Lung (tissue), 12 donors: ENCODE measurements around the gene C4orf50. TPM values are rescaled to one million over a fixed set of nuclear protein-coding genes. Genes with fewer than 3 reads are reported as not detected.

Experiments used
- ATAC-seq: fragments of 200-7000 bp; cut with Tn5 transposase; one replicate; pipeline ENCODE4 v1.9.1; 2020; ENCODE audit warnings: moderate number of reproducible peaks; ENCODE audit not compliant: insufficient read depth, low FRiP score
- DNase-seq, 3 donors: peaks; one replicate each; pipeline ENCODE4 v3.0.0-alpha.2; 2013 to 2017
- H3K27ac ChIP-seq, 2 donors: one replicate each; pipeline ENCODE4 v1.5.1; 2013; ENCODE audit warnings: mild to moderate bottlenecking in 2 of 2, moderate library complexity in 2 of 2, control low read depth in 1 of 2, inconsistent platforms in 1 of 2, low read depth in 1 of 2, low read length in 1 of 2
- H3K27me3 ChIP-seq, 3 donors: one replicate each; pipeline ENCODE4 v1.5.1; 2013; ENCODE audit warnings: low read length in 2 of 3; ENCODE audit not compliant: control insufficient read depth in 3 of 3, insufficient read depth in 3 of 3
- H3K36me3 ChIP-seq, 4 donors: one replicate each; pipeline ENCODE4 v1.5.1; 2013; ENCODE audit warnings: low read length in 4 of 4, mild to moderate bottlenecking in 1 of 4, moderate library complexity in 1 of 4; ENCODE audit not compliant: control insufficient read depth in 4 of 4, insufficient read depth in 4 of 4
- H3K4me1 ChIP-seq, 5 donors: one replicate each; pipeline ENCODE4 v1.5.1; 2013; ENCODE audit warnings: low read length in 5 of 5, mild to moderate bottlenecking in 2 of 5, moderate library complexity in 1 of 5; ENCODE audit not compliant: control insufficient read depth in 5 of 5, insufficient read depth in 5 of 5
- H3K4me3 ChIP-seq: one replicate; pipeline ENCODE4 v1.5.1; 2013; ENCODE audit warnings: mild to moderate bottlenecking, control low read depth, moderate library complexity
- H3K9ac ChIP-seq, 2 donors: one replicate each; pipeline ENCODE4 v1.5.1; 2013; ENCODE audit warnings: low read length in 2 of 2, control low read depth in 1 of 2; ENCODE audit not compliant: insufficient read depth in 1 of 2
- H3K9me3 ChIP-seq, 4 donors: one replicate each; pipeline ENCODE4 v1.5.1; 2013; ENCODE audit warnings: low read length in 3 of 4, mild to moderate bottlenecking in 1 of 4, moderate library complexity in 1 of 4; ENCODE audit not compliant: control insufficient read depth in 4 of 4, insufficient read depth in 3 of 4
- CTCF ChIP-seq: IDR thresholded peaks from 2 replicates; pipeline ENCODE4 v1.5.1; 2012; ENCODE audit warnings: mild to moderate bottlenecking; ENCODE audit errors: control extremely low read depth, extremely low read depth
- WGBS, 2 donors: extraction: QIAGEN DNeasy Blood & Tissue Kit; methylation state at CpG; one replicate each; pipeline ENCODE4 v1.1.7; 2013; 5-methylcytosine and 5-hydroxymethylcytosine counted together
- polyA plus RNA-seq, 2 donors: library from polyadenylated mRNA; stranded (reverse); fragments of 200-250 nt; gene quantifications; one replicate each; pipeline ENCODE4 v1.2.1, GENCODE V29; 2013
- total RNA-seq, 2 donors: library from RNA; depleted of rRNA in 1 of 2; stranded (reverse); fragments of >200 nt in 1 of 2; gene quantifications; one replicate each; pipeline ENCODE4 v1.2.1, GENCODE V29; 2014 to 2021
- donor health status: control.
- donor health status: control.
- donor health status: Bipolar disorder and iron deficiency.
- donor health status: healthy.
- donor health status: DM: yes; HTN: yes; CAD: no.

The C4orf50 gene
- total and polyA plus RNA-seq, 4 donors = 0.02 to 0.04 (median 0.03) TPM

GRCh38 chr4:5959211-5959982 lies 58.8 kb downstream of the C4orf50 start:
- Histone ChIP-seq H3K4me3 (no peak overlapping the region), H3K27ac (no peak overlapping the region), H3K4me1 (peaks cover 0 to 13% (median 6%) of the 10 kb centered on the region in 5 donors), H3K9me3 (peaks cover 0 to 4% (median 0%) of the 10 kb centered on the region in 4 donors), H3K36me3 (no peaks in the 10 kb centered on the region), H3K27me3 (peaks cover 0 to 11% (median 0%) of the 10 kb centered on the region in 3 donors), H3K9ac (no peak overlapping the region)
- TF ChIP-seq CTCF = no peak
- 74% methylated on average over 20 of the region's 20 CpGs for WGBS, 2 donors
- ATAC-seq (no peak), DNase-seq (no peak)

GRCh38 chr4:5958199-5958735 lies 60.0 kb downstream of the C4orf50 start:
- peaks cover 0 to 4% (median 0%) of the 10 kb centered on the region in 4 donors for H3K9me3 ChIP-seq
- 89 to 90% methylated on average over 15 of the region's 15 CpGs for WGBS, 2 donors

GRCh38 chr4:5957076-5957475 lies 61.2 kb downstream of the C4orf50 start:
- peaks cover 0 to 13% (median 6%) of the 10 kb centered on the region in 5 donors for H3K4me1 ChIP-seq
- peaks cover 0 to 5% (median 0%) of the 10 kb centered on the region in 3 donors for H3K27me3 ChIP-seq
- no peak for DNase-seq
- 72 to 76% methylated on average over 16 of the region's 16 CpGs for whole genome bisulfite sequencing, 2 donors
- H3K4me3 ChIP-seq = no peak overlapping the region
- no peak overlapping the region for H3K27ac ChIP-seq
- no peaks in the 10 kb centered on the region for H3K36me3 ChIP-seq
- no peak for ATAC-seq
- TF ChIP-seq CTCF = no peak
- no peak overlapping the region for H3K9ac ChIP-seq
- H3K9me3 ChIP-seq = peaks cover 0 to 4% (median 0%) of the 10 kb centered on the region in 4 donors

More at GRCh38 chr4:5958199-5958735, 60.0 kb downstream of the C4orf50 start:
- H3K36me3 ChIP-seq = no peaks in the 10 kb centered on the region
- no peak for DNase-seq
- H3K4me1 ChIP-seq = peaks cover 0 to 13% (median 6%) of the 10 kb centered on the region in 5 donors
- no peak for ATAC-seq
- no peak overlapping the region for H3K9ac ChIP-seq
- TF ChIP-seq CTCF = no peak
- H3K4me3 ChIP-seq = no peak overlapping the region
- H3K27me3 ChIP-seq = peaks cover 0 to 7% (median 0%) of the 10 kb centered on the region in 3 donors
- H3K27ac ChIP-seq = no peak overlapping the region
